Measurements from ENCODE around the gene ZBTB46.

DNA sequence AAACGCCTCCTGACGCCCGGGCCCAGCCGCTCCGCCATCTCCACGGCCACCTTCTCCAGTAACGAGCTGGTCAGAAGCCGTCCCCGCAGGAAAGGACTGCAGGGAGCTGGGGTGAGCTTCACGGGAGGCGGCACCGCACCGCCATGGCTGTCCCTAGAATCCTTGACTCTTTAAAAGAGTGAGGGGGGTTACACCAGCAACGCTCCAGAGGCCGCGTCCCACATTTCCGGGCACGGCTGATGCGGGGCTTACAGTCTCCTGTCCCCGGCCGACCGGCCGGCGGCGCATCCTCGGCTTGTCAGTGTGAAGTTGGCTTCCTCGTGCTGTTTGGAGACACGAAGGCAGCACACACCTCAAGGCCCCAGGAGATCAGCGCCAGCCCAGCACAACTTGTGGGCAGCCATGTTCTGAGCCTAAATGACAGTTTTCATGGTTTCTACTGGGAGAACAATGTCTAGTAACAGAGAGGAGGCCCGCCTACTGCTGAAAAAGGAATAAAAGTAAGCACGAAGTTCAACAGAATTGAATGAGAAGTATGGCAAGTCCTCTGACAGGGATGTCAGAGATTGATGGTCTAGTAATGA lies 61.1 kb downstream of the ZBTB46 start:
- TF ChIP-seq CTCF (IDR thresholded peaks at IDR 0.05) (no peak), ZFX (IDR thresholded peaks at IDR 0.05; ENCODE audit: borderline replicate concordance) (no peak)

Data from 22Rv1 (cell line).